Fibroblast of peridontal ligament (primary cell): ENCODE measurements around the gene TAF4.
"Not testable (repeated sequence)": the region's sequence is repeated elsewhere in the genome, so short reads cannot be mapped to it uniquely, and the experiment has no call there.

Experiments
- DNase-seq: peaks from one replicate; pipeline ENCODE4 v3.0.0-alpha.2; 2010; ENCODE audit errors: extremely low read depth

Gene TAF4

GRCh38 chr20:62055862-62056115 is 9.9 kb downstream of the TAF4 start:
- DNase-seq, result not testable (repeated sequence)

- no peak for DNase-seq
These were observed 10.4 kb downstream of the TAF4 start for GRCh38 chr20:62055106-62055861.

GRCh38 chr20:62054451-62054953 is 11.2 kb downstream of the TAF4 start:
- DNase-seq, result no peak

DNA sequence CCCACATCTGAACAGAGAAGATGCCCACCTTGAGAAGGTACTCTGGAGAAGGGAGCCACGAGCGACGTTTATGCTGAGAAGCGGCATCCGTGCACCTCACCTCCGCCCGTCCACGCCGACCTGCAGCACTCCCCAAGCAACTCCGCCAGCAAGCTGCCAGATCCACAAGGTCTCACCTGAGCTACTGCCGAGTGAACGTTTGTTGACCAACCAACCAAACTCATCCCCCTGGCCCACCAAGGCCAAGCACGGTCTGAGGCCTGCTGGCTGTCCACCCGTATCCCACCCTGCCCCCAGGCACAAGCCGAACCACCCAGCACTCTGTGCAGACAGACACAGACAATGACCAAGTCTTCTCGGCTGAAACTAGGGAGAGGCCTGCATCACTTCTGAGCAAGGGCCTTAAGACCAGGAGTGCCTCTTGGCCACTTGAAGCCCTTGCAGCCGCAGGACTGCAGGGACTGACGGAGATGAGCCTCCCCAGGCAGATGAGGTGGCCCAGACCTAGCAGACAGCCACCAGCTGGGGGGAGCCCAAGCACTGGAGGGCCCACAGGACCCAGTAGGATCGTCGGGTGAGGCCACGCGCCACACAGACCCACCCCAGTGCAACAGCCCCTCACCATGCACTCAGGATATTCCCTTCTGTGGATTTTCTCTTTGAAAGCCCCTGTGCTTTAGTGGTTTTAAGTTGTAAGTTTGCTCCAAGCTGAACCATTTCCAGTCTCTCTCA is 12.1 kb downstream of the TAF4 start:
- no peak for DNase-seq

GRCh38 chr20:62052842-62053464 is 12.7 kb downstream of the TAF4 start:
- no peak for DNase-seq

DNA sequence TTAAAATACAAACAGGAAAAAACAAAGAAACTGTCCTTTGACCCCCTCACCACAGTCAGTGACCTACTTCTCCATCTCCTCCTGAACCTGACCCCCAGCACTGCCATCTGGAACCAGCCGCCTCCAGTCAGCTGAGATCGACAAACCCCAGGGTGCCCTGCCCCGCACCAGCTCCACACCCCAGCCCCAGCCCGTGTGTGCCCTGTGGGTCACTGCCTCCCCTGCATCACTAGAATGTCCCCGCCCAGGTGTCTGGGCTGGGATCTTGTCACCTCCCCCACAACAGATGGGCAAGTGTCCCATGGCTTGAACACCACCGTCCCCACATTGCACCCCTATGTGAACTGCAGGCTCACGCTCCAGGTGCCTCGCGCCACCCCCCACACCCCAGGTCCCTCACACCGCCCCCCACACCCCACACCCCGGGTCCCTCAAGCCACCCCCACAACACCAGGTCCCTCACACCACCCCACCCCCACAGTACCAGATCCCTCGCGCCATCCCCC is 13.3 kb downstream of the TAF4 start:
- DNase-seq, result no peak

DNA sequence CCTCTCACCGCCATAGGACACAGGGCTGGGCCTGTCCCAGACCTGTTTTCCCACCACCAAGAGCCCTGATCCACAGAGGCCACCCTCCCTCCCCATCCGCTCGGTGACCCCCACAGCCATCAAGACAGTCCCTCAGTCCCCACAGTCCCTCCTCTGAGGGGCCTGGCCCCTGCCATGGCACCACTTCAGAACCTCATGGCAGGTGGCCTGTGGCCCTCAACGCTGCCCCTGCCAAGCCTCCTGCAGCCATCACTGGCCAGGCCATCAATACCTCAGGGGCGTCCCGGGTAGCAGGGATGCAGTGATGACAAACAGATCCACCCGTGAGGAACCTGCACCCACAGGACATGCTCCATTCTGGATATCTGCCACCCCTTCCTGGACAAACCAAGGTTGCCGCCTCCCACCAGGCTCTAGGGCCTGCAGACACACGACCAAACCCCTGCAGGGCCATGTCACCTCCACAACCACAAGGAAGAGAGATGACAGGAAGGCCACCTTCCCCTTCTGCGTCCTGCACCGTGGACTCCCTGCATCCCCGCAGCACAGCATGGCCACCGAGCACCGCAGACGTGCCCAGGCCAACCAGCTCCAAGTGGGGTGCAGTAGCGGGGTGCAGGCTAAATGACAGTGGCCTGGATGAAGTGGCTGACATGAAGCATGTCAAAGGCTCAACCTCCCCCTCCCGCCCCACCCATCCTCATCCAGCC is 14.0 kb downstream of the TAF4 start:
- DNase-seq, result no peak

- DNase-seq, result no peak
These were observed 14.5 kb downstream of the TAF4 start for GRCh38 chr20:62051144-62051543.

DNA sequence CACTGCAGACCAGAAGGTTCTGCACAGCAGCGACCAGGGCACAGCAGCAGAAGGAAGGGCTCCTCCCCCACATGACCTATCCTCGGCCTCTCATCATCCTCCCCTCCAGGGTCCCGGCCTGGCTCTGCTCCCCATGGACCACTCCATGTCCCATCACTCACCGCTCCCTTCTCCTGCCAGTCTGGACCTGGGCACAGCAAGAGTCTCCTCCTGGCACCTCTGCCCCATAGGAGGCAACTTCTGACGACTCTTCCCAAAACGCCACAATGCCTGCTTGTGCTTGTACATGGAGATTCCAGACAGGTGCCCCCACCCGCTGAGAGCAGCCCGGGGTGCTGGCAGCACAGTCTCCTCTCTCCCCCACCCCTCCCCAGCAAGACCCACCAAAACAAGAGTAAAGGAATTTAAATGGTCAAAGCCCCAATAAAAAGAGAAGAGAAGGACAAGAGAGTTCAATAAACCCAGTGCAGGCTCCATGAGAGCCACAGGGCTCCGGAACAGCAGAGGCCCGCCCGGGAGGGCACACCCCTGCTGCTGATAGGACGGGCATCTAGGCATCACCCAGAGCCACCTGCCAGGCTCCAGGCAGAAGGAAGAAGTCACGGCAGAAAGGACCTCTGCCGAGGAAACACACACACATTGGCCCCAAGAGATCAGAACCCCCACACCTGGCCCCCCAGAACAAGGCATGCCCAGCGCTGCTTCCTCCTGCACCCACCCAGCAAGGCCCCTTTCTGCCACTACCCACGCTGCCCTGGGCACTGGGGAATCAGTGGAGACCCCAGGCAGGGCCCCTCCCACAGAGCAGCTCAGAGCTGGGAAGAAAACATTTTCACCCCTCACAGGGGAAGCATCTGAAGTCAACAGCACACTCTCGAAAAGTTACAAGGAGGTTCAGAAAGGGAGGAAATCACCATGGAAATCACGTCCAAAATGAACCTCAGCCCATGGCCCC is 15.2 kb downstream of the TAF4 start:
- no peak for DNase-seq

- DNase-seq, result no peak
These were observed 16.1 kb downstream of the TAF4 start for GRCh38 chr20:62049342-62050165.

DNA sequence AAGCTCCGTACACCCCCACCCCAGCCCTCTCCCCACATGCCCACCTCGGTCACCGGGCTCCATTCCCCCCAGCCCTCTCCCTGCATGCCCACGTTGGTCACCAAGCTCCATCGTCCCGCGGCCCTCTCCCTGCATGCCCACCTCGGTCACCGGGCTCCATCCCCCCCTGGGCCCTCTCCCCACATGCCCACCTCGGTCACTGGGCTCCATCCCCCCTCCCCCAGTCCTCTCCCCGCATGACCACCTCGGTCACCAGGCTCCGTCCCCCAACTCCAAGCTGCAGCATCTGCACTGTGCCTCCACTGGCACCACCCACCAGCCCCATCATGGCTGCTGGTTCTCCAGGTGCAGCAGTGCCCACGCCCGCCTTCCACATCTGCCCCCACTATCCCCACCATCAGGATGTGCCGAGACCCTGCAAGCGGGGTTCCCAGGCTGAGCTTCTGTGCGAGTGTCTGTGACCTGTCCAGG is 16.8 kb downstream of the TAF4 start:
- DNase-seq, result no peak

DNA sequence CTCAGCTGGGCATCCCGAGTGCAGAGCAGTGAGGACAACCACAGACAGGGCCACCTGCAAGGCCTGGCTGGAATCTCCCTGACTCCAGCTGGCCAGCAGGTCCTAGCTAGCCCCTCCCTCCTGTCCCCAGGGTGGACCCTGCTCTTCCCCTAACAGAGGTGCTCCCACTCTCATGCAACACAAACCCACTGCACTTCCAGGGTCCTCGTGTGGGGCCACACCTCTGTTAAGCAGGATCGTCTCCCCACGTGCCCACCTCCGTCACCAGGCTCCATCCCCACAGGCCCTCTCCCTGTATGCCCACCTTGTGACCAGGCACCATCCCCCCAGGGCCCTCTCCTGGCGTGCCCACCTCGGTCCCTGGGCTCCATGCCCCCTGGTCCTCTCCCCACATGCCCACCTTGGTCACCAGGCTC is 17.3 kb downstream of the TAF4 start:
- DNase-seq, result no peak

GRCh38 chr20:62047666-62048345 is 17.9 kb downstream of the TAF4 start:
- no peak for DNase-seq

- no peak for DNase-seq
These were observed 19.2 kb downstream of the TAF4 start for GRCh38 chr20:62046431-62046830.

DNA sequence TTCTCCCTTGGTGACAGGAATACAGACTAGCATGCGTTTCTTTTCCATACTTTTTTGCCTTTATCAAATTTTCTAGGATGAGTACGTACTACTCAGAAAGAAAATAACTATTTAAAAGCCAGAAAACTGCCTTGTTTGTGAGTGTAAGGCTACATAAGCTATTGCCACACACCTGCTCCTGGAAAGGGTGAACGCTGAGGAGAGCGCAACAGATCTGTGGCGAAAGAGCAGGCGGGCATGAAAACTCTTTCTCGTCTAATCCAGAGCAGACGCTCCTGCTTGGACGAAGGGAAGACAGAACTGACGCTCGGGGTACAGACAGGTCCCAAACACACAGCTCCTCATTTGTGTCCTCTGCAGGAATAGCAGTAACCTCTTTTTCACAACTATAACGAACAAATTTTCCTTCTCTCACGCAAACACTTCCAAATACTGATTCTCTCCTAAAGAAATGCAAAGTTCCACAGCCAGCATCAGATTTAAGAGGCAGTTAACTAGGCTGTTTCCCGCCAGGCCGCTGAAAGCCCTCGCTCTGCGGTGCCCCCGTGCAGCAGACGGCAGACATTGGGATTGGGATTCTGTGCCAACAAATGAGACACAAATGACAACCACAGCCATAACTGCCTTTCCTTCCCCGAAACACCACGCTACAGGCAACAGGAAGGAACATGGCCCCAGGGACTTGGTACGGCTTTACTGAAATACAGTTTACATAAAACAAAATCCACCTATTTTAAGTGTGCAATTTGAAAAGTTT is 20.0 kb downstream of the TAF4 start:
- DNase-seq, result no peak

DNA sequence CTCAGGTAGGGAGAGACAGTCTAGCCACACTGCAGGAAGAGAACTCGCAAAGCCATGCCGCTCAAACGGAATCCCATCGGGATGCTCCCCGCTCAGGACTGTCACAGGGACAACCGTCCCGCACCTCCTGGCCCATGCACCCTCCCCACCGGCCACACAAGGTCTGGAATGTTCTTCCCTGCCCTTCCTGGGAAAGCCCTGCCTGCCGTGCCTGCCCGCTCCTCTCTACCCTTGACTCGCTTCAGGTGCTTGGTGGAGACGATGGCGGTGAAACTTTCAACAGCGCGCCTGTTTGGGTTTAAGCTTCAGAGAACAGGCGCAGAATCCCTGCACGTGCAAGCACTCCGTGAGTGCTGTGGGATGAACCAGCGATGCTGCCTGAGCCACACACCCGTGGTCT is 20.6 kb downstream of the TAF4 start:
- no peak for DNase-seq

DNA sequence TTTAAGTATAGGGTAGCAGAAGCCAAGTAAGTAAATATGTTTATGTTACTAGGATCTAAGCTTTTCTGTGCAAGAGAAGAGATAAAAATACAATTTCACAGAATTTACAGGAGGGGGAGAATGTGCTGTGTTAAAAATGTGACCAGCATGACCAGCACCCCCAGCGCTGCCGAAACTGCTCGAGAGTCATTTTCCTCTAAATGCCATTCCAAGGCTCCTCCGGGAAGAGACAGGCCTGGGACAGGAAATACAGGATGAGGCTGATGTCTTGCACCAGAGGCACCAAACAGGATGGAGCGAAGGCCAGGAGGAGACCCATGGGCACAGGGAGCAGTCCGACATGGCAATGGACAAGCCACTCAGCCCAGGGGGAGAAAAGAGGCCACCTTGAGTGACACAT is 21.1 kb downstream of the TAF4 start:
- DNase-seq, result no peak

DNA sequence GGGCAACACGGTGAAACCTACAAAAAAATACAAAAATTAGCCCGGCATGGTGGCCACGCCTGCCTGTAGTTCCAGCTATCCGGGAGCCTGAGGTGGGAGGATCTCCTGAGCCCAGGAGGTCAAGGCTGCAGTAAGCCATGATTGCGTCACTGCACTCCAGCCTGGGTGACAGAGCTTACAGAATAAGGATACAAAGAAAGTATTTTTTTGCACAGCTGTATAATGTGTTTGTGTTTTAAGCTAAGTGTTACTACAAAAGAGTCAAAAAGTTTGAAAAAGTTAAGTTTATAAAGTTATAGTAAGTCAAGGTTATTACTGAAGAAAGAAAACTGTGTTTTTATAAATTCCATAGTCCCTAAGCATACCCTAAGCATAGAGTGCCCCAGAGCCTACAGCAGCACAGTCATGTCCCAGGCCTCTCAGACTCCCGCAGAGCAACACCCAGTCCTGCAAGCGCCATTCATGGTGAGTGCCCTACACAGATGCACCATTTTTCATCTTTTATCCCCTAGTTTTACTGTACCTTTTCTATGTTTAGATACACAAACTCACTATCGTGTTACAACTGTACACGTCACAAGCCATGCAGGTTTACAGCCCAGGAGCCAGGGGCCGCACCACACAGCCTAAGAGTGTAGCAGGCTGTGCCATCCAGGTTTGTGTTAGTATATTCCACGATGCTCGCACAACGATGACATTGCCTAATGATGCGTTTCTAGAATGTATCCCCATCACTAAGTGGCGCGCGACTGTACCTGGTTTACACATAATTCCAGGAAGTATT is 22.4 kb downstream of the TAF4 start:
- no peak for DNase-seq
